Tibial nerve (tissue), 4 donors: ENCODE results near the gene TEX47. TPM values are rescaled to one million over a fixed set of nuclear protein-coding genes. Genes with fewer than 3 reads are reported as not detected.

Source experiments
- DNase-seq, 2 donors: peaks; one replicate each; pipeline ENCODE4 v3.0.0-alpha.2; 2019; ENCODE audit warnings: low spot score in 2 of 2
- H3K27ac ChIP-seq, 4 donors: fragments of 200-600 bp; sonication (generic) in 3 of 4; one replicate each; pipeline ENCODE4 v1.5.1; 2017 to 2019; ENCODE audit warnings: mild to moderate bottlenecking in 1 of 4
- H3K27me3 ChIP-seq, 2 donors: fragments of 200-600 bp; sonication (generic) in 1 of 2; one replicate each; pipeline versions ENCODE4 v1.5.1 to v1.6.0; 2017 to 2019
- H3K36me3 ChIP-seq, 3 donors: fragments of 200-600 bp; sonication (generic); one replicate each; pipeline ENCODE4 v1.5.1; 2018 to 2019
- H3K4me1 ChIP-seq, 4 donors: fragments of 200-600 bp; sonication (generic) in 3 of 4; one replicate each; pipeline ENCODE4 v1.5.1; 2017 to 2019
- H3K4me3 ChIP-seq, 4 donors: fragments of 200-600 bp; sonication (generic) in 3 of 4; one replicate each; pipeline ENCODE4 v1.5.1; 2017 to 2019; ENCODE audit warnings: mild to moderate bottlenecking in 1 of 4, moderate library complexity in 1 of 4
- H3K9me3 ChIP-seq, 4 donors: fragments of 200-600 bp; sonication (generic) in 3 of 4; one replicate each; pipeline ENCODE4 v1.5.1; 2017 to 2019
- EP300 ChIP-seq, 2 donors: sonication (generic); formaldehyde crosslinking; IDR thresholded peaks; one replicate each; pipeline ENCODE4 v1.6.1; 2017; ENCODE audit warnings: antibody characterized with exemption in 2 of 2, mild to moderate bottlenecking in 1 of 2
- POLR2A ChIP-seq, 2 donors: fragments of 450-650 bp; IDR thresholded peaks; one replicate each; pipeline ENCODE4 v1.6.1; 2017; ENCODE audit warnings: antibody characterized with exemption in 2 of 2, mild to moderate bottlenecking in 2 of 2, moderate library complexity in 2 of 2
- WGBS, 2 donors: methylation state at CpG; one replicate each; pipeline ENCODE4 v1.1.5; 2018; 5-methylcytosine and 5-hydroxymethylcytosine counted together
- small RNA-seq: library from RNA; depleted of rRNA; stranded (forward); fragments of <200 nt; gene quantifications from one replicate; pipeline ENCODE3, GENCODE V24; 2016
- total RNA-seq, 4 donors: library from RNA; depleted of rRNA; stranded (reverse); fragments of >200 nt; gene quantifications; one replicate each; pipeline ENCODE4 v1.1.0, GENCODE V29; 2016
- TF ChIP-seq, protein P1 (sequence below), 5 experiments: fragments of 200-600 bp in 3 of 5; fragments of 450-650 bp in 2 of 5; sonication (generic) in 3 of 5; IDR thresholded peaks; one replicate each; pipeline ENCODE4 v1.5.1; 2016 to 2019; ENCODE audit warnings: antibody characterized with exemption in 5 of 5, mild to moderate bottlenecking in 3 of 5, moderate library complexity in 2 of 5

TEX47 gene
- total RNA-seq, 4 donors from 2014 or later = not detected

DNA sequence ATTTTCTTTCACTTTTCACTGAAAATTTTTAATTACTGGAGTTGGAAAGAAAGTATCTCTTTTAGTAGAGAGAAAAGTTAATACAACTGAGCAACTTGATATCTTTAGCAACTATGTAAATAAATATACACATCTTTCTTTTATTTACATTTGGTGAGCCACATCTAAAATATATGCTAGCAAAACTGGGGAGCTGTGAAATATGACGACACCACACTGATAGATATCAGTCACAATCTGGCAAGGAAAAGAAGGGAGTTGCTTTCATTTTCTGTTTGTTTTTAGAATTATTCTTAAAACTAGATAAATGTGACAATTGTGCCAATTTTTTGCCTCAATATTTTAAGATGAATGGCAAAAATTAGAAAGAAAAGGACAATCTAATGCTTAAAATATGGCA is 38.7 kb downstream of the TEX47 start:
- no peak overlapping the region for H3K27ac ChIP-seq
- H3K4me1 ChIP-seq = peaks cover 0 to 20% (median 5%) of the 10 kb centered on the region in 4 donors
- no peak for DNase-seq
- no peaks in the 10 kb centered on the region for H3K36me3 ChIP-seq
- H3K4me3 ChIP-seq = no peak overlapping the region
- peaks cover 0 to 38% of the 10 kb centered on the region in 2 donors for H3K27me3 ChIP-seq
- WGBS, 2 donors = 82 to 84% methylated on average over 1 of the region's 1 CpG
- TF ChIP-seq EP300 (IDR thresholded peaks at IDR 0.05) = no peak
- TF ChIP-seq, protein P1, sequence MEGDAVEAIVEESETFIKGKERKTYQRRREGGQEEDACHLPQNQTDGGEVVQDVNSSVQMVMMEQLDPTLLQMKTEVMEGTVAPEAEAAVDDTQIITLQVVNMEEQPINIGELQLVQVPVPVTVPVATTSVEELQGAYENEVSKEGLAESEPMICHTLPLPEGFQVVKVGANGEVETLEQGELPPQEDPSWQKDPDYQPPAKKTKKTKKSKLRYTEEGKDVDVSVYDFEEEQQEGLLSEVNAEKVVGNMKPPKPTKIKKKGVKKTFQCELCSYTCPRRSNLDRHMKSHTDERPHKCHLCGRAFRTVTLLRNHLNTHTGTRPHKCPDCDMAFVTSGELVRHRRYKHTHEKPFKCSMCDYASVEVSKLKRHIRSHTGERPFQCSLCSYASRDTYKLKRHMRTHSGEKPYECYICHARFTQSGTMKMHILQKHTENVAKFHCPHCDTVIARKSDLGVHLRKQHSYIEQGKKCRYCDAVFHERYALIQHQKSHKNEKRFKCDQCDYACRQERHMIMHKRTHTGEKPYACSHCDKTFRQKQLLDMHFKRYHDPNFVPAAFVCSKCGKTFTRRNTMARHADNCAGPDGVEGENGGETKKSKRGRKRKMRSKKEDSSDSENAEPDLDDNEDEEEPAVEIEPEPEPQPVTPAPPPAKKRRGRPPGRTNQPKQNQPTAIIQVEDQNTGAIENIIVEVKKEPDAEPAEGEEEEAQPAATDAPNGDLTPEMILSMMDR (IDR thresholded peaks at IDR 0.05) = no peak
- TF ChIP-seq POLR2A (IDR thresholded peaks at IDR 0.05) = no peak
- no peaks in the 10 kb centered on the region for H3K9me3 ChIP-seq

DNA sequence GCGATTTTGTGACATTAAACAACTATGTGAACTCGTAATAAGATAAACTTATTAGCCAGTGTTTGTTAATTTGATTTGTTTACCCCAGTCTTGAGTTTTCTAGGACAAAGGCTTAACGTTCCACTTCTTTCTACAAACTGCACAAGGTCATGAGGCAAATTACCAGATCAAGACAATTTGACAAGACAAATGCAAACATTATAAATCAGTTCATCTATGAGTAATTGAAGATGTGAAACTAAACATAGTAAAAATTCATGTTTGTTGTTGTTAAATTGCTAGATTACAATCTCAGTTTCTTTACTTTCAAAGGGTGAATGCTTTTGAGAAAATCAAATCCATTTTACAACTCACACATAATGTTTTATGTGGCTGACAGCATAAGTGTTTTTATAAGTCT is 49.4 kb downstream of the TEX47 start:
- no peak for DNase-seq
- 49 to 63% methylated on average over 3 of the region's 3 CpGs for WGBS, 2 donors
- H3K4me3 ChIP-seq = no peak overlapping the region
- TF ChIP-seq POLR2A (IDR thresholded peaks at IDR 0.05) = no peak
- TF ChIP-seq EP300 (IDR thresholded peaks at IDR 0.05) = no peak
- TF ChIP-seq, protein P1 (IDR thresholded peaks at IDR 0.05) = no peak
- no peak overlapping the region for H3K27ac ChIP-seq
- H3K36me3 ChIP-seq = no peaks in the 10 kb centered on the region
- no peaks in the 10 kb centered on the region for H3K27me3 ChIP-seq
- H3K9me3 ChIP-seq = no peaks in the 10 kb centered on the region
- no peaks in the 10 kb centered on the region for H3K4me1 ChIP-seq

Small RNAs within 50 kb of the gene (small RNA-seq; reads per million reads assigned to genes)
- gene AC002127.1 = not detected

Other genes starting within 250 kb of the TEX47 start
- gene ZNF804B, start 36.0 kb downstream of the TEX47 start, total RNA-seq = under 1 TPM in 2 of 4 donors, not detected in 2; 0.21 to 0.22 TPM